ENCODE results near the gene IDH3G. TPM values are rescaled to one million over a fixed set of nuclear protein-coding genes. Genes with fewer than 3 reads are reported as not detected.
A peak's percentile ranks its signal among the peaks of the same experiment; 100 is the strongest.

IDH3G gene
- total RNA-seq, 6 donors from 2014 or later, result 43.5 to 98.5 (median 57.4) TPM

DNA sequence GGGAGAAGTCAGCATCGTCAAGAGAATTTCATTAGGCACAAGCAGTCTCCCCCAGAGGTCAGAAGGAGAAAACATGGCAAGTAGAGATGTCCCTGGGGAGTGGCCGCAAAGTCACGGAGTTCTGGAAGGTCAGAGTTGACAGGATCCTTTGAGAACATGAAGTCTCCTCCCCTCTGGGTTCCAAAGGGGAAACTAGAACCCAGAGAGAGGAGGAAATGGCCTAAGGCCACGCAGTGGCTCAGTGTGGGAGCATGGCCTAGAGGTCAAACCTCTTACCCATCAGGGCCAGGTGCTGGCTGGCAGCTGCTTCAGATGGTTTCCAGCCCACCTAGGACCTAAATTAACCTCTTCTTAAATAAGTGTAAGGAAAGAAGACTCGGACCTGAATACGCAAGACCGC, 884 bp downstream of the IDH3G start:
- Histone ChIP-seq H3K9me3 (peaks cover 0 to 31% (median 0%) of the 10 kb centered on the region in 4 donors), H3K27me3 (no peaks in the 10 kb centered on the region), H3K4me3 (peak overlapping the region; percentile 40 to 83 (median 70)), H3K36me3 (peaks cover 0 to 38% (median 9%) of the 10 kb centered on the region in 4 donors), H3K27ac (peak overlapping the region; percentile 91 to 97 (median 92)), H3K4me1 (peaks cover 9 to 31% (median 19%) of the 10 kb centered on the region in 4 donors)
- ATAC-seq (ENCODE audit: low FRiP score in 2 of 2), result peak in 1 of 2 donors; percentile 28
- no peak for DNase-seq
- no peak for TF ChIP-seq POLR2A (IDR thresholded peaks at IDR 0.05)
- WGBS, 2 donors, result 37 to 40% methylated on average over 2 to 7 of the region's 7 CpGs

DNA sequence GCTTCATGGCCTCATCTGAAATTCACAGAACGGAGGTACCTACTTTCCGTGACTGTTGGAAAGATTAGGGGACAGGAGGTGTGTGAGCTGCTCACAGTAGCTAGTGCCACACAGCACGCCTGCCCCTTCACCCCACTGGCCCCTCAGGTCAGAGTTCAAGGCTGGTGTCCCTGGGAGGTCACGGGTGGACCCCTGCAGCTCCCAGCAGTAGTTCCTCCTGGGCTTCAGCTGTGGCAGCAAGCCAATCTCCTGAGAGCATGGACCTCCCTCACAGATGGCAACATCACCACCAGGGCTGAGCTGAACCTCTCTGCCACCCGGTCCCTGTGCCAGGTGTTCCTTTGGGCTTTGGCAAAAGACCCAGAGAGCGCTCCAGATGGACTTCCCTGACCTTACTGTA, 1.8 kb downstream of the IDH3G start:
- Histone ChIP-seq H3K4me3 (no peak overlapping the region), H3K27me3 (no peaks in the 10 kb centered on the region), H3K4me1 (peaks cover 9 to 31% (median 19%) of the 10 kb centered on the region in 4 donors), H3K36me3 (peaks cover 0 to 38% (median 8%) of the 10 kb centered on the region in 4 donors), H3K27ac (peak overlapping the region in 1 of 4 donors; percentile 92), H3K9me3 (peaks cover 0 to 24% (median 0%) of the 10 kb centered on the region in 4 donors)
- TF ChIP-seq, protein P1, sequence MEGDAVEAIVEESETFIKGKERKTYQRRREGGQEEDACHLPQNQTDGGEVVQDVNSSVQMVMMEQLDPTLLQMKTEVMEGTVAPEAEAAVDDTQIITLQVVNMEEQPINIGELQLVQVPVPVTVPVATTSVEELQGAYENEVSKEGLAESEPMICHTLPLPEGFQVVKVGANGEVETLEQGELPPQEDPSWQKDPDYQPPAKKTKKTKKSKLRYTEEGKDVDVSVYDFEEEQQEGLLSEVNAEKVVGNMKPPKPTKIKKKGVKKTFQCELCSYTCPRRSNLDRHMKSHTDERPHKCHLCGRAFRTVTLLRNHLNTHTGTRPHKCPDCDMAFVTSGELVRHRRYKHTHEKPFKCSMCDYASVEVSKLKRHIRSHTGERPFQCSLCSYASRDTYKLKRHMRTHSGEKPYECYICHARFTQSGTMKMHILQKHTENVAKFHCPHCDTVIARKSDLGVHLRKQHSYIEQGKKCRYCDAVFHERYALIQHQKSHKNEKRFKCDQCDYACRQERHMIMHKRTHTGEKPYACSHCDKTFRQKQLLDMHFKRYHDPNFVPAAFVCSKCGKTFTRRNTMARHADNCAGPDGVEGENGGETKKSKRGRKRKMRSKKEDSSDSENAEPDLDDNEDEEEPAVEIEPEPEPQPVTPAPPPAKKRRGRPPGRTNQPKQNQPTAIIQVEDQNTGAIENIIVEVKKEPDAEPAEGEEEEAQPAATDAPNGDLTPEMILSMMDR (IDR thresholded peaks at IDR 0.05), result no peak
- TF ChIP-seq POLR2AphosphoS5 (IDR thresholded peaks at IDR 0.05) (no peak), POLR2A (IDR thresholded peaks at IDR 0.05) (no peak), EP300 (IDR thresholded peaks at IDR 0.05) (no peak)
- 87% methylated on average over 6 of the region's 6 CpGs; no CpG with 5 or more reads in 1 of the 2 donors for WGBS, 2 donors
- no peak for ATAC-seq (ENCODE audit: low FRiP score in 2 of 2)
- peak in 1 of 2 donors; percentile 10 for DNase-seq

DNA sequence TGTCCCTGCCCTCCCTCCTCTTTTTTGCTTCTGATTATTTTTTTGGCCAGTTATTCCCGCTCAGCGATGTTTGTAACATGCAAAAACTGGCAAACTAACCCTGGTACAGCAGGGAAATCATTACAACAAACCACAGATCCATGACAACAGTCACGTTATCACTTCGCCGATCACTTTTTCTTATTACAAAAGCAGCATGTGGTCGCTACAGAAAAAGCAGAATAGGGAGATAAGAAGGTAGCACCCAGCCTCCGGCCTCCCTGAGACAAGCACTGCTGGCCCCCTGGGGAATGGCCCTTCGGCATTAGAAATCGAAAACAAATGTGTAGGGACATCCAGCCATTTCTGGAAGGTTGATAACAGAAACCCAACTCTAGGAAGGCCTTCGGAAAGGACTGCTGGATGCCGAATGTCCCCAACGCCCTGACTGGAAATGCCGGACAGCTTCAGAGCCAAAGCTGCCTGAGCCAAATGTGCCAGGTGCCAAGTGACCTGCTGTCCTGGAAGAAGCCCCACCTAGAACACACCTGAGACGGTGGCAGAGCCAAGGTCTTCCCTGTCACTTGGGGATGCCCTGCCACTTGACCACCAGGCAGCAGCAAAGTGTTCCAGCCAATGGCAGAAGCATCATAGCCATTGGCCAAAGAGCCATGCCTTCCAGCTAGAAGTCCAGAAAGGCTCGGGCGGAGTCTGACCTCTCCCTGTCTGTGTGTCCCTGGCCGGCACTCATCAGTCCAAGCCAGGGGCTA, 2.9 kb downstream of the IDH3G start:
- H3K27ac ChIP-seq, result no peak overlapping the region
- H3K9me3 ChIP-seq, result peaks cover 0 to 17% (median 0%) of the 10 kb centered on the region in 4 donors
- H3K36me3 ChIP-seq, result peaks cover 0 to 40% (median 9%) of the 10 kb centered on the region in 4 donors
- peak in 1 of 2 donors; percentile 0 for DNase-seq
- TF ChIP-seq POLR2A (IDR thresholded peaks at IDR 0.05) (no peak), EP300 (IDR thresholded peaks at IDR 0.05) (no peak), POLR2AphosphoS5 (IDR thresholded peaks at IDR 0.05) (no peak)
- TF ChIP-seq, protein P1 (IDR thresholded peaks at IDR 0.05), result no peak
- H3K27me3 ChIP-seq, result no peaks in the 10 kb centered on the region
- H3K4me1 ChIP-seq, result peaks cover 9 to 29% (median 19%) of the 10 kb centered on the region in 4 donors
- H3K4me3 ChIP-seq, result no peak overlapping the region
- no peak for ATAC-seq (ENCODE audit: low FRiP score in 2 of 2)
- WGBS, 2 donors, result 85 to 87% methylated on average over 13 to 17 of the region's 17 CpGs

DNA sequence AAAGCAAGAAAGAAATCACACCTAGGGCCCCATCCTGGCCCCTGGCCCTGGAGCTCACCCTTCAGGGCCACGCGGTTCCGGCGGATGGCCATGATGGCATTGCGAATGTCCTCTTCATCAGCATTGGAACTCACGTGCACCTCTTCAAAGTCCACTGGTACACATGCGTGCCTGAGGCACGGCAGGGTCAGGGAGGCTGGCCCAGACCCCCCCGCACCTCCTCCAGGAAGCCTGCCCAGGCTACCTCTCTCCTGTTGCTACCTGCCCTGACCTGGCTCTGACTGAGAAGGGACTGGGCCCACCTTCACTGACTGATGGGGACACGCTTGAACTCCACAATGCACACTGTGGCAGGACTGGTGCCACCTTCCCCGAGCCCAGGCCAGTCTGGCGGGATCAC, 4.5 kb downstream of the IDH3G start:
- Histone ChIP-seq H3K27ac (no peak overlapping the region), H3K9me3 (peaks cover 0 to 12% (median 0%) of the 10 kb centered on the region in 4 donors), H3K4me1 (peaks cover 8 to 17% (median 9%) of the 10 kb centered on the region in 4 donors), H3K36me3 (peaks cover 0 to 50% (median 20%) of the 10 kb centered on the region in 4 donors), H3K27me3 (no peaks in the 10 kb centered on the region), H3K4me3 (no peak overlapping the region)
- WGBS, 2 donors, result 91% methylated on average over 7 to 12 of the region's 12 CpGs
- ATAC-seq (ENCODE audit: low FRiP score in 2 of 2) (no peak), DNase-seq (peak in 1 of 2 donors; percentile 38)
- TF ChIP-seq EP300 (IDR thresholded peaks at IDR 0.05), result no peak
- TF ChIP-seq, protein P1 (IDR thresholded peaks at IDR 0.05), result no peak
- TF ChIP-seq POLR2AphosphoS5 (IDR thresholded peaks at IDR 0.05), result no peak
- TF ChIP-seq POLR2A (IDR thresholded peaks at IDR 0.05), result no peak

DNA sequence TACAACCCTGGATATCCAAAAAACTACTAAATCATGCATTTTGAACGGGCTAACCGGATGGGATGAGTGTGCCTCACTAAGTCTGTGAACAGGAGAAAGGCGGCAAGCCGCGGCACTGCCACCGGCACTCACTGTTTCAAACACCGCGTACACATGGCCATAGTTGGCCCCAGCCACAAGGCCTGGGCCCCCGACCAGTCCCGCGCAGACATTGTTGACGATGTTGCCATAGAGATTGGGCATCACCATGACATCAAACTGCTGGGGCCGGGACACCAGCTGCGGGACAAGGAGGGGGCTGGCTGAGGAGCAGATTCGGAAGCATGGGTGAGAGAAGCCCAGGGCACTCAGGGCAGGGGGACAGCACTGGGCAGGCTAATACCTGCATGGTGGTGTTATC, 7.5 kb downstream of the IDH3G start:
- 92 to 94% methylated on average over 7 to 15 of the region's 15 CpGs for WGBS, 2 donors
- H3K4me3 ChIP-seq, result no peak overlapping the region
- DNase-seq (peak in 1 of 2 donors; percentile 38), ATAC-seq (ENCODE audit: low FRiP score in 2 of 2) (no peak)
- H3K27me3 ChIP-seq, result no peaks in the 10 kb centered on the region
- H3K9me3 ChIP-seq, result no peaks in the 10 kb centered on the region
- no peak overlapping the region for H3K27ac ChIP-seq
- TF ChIP-seq EP300 (IDR thresholded peaks at IDR 0.05) (no peak), POLR2A (IDR thresholded peaks at IDR 0.05) (no peak), POLR2AphosphoS5 (IDR thresholded peaks at IDR 0.05) (no peak)
- H3K36me3 ChIP-seq, result peaks cover 0 to 50% (median 23%) of the 10 kb centered on the region in 4 donors
- peaks cover 0 to 6% (median 0%) of the 10 kb centered on the region in 4 donors for H3K4me1 ChIP-seq

Data from upper lobe of left lung (tissue), 6 donors.